ENCODE results near the gene CIITA.

DNA sequence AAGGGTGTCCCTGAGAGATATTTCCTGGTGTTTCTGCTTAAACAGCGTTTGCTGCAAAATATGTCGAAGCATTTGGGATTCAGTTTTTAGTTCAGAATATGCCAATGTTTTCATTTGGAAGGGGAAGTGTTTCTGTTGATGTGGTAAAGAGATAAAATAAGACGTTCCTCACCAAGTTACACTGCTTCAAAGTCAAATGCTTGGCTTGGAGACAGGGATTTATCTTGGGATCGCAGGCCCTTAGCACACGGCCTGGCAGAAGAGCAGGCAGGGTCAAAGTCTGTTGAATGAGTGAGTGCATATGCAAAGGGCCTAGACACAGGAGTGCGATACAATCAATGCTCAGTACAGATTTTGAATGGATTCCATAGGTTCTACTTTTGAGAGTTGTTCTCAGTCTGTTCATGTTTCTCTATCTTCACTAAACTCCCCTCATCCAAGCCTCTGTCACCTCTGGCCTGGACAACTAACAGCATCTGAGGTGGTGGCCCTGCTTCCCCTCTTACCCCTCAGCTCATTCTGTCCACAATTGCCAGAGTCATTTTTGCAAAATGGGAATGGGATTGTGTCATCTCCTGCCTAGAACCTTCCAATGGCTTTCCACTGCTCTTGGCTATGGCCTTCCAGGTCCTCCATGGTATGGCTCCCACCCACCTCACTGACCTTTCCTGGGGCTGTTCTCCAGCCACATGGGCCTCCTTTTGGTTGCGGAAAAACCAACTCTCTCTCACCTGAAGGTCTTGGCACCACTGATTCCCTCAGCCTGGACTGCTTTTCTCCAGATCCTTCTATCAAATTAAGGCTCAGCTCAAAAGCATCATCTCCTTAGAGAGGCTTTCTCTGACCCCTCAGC, 62.0 kb downstream of the CIITA start:
- TF ChIP-seq, protein P1, sequence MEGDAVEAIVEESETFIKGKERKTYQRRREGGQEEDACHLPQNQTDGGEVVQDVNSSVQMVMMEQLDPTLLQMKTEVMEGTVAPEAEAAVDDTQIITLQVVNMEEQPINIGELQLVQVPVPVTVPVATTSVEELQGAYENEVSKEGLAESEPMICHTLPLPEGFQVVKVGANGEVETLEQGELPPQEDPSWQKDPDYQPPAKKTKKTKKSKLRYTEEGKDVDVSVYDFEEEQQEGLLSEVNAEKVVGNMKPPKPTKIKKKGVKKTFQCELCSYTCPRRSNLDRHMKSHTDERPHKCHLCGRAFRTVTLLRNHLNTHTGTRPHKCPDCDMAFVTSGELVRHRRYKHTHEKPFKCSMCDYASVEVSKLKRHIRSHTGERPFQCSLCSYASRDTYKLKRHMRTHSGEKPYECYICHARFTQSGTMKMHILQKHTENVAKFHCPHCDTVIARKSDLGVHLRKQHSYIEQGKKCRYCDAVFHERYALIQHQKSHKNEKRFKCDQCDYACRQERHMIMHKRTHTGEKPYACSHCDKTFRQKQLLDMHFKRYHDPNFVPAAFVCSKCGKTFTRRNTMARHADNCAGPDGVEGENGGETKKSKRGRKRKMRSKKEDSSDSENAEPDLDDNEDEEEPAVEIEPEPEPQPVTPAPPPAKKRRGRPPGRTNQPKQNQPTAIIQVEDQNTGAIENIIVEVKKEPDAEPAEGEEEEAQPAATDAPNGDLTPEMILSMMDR (IDR thresholded peaks at IDR 0.05) = no peak
- no peak for TF ChIP-seq POLR2A (IDR thresholded peaks at IDR 0.05)

Data from heart left ventricle (tissue), 13 donors.